Astrocyte (in vitro differentiated cells and primary cell): ENCODE measurements around the gene FLT3. TPM values are rescaled to one million over a fixed set of nuclear protein-coding genes. Genes with fewer than 3 reads are reported as not detected.
"Not testable (repeated sequence)": the region's sequence is repeated elsewhere in the genome, so short reads cannot be mapped to it uniquely, and the experiment has no call there.

Source experiments
- DNase-seq: peaks from one replicate; pipeline ENCODE4 v3.0.0-alpha.2; 2010; ENCODE audit warnings: low read depth
- FAIRE-seq: peaks from 2 replicates; lab custom pipeline; 2011; peaks lifted over from hg19 to GRCh38; lab: Jason Lieb, UNC
- H2AFZ ChIP-seq: 2 replicates; pipeline ENCODE4 v1.6.0; 2012; ENCODE audit warnings: low read depth, low read length, inconsistent platforms
- H3K27ac ChIP-seq: 2 replicates; pipeline ENCODE4 v1.5.1; 2011; ENCODE audit warnings: low read depth, low read length, inconsistent platforms
- H3K27me3 ChIP-seq: 2 replicates; pipeline ENCODE4 v1.6.0; 2011; ENCODE audit warnings: low read length, inconsistent platforms; ENCODE audit not compliant: insufficient read depth
- H3K36me3 ChIP-seq: 2 replicates; pipeline ENCODE4 v1.5.1; 2011; ENCODE audit warnings: low read length, inconsistent platforms; ENCODE audit not compliant: insufficient read depth
- H3K4me1 ChIP-seq: 2 replicates; pipeline ENCODE4 v1.5.1; 2011; ENCODE audit warnings: low read length, inconsistent platforms; ENCODE audit not compliant: insufficient read depth
- H3K4me2 ChIP-seq: 2 replicates; pipeline ENCODE4 v1.6.0; 2012; ENCODE audit warnings: low read length, inconsistent platforms
- H3K4me3 ChIP-seq: 2 replicates; pipeline ENCODE4 v1.5.1; 2011; ENCODE audit warnings: low read depth, mild to moderate bottlenecking, low read length, inconsistent platforms; ENCODE audit not compliant: insufficient read depth
- H3K79me2 ChIP-seq: 2 replicates; pipeline ENCODE4 v1.6.0; 2012; ENCODE audit warnings: mild to moderate bottlenecking, low read length, inconsistent platforms; ENCODE audit not compliant: insufficient read depth
- H3K9ac ChIP-seq: 2 replicates; pipeline ENCODE4 v1.6.0; 2012; ENCODE audit warnings: mild to moderate bottlenecking, low read length, inconsistent platforms
- H3K9me3 ChIP-seq: 2 replicates; pipeline ENCODE4 v1.5.1; 2012; ENCODE audit warnings: low read depth, mild to moderate bottlenecking, low read length, inconsistent platforms; ENCODE audit not compliant: insufficient read depth
- H4K20me1 ChIP-seq: 2 replicates; pipeline ENCODE4 v1.6.0; 2012; ENCODE audit warnings: low read length, inconsistent platforms; ENCODE audit not compliant: insufficient read depth
- H3K27ac Mint-ChIP-seq: one replicate; pipeline ENCODE4 v1.8.0; 2021; ENCODE audit warnings: mild to moderate bottlenecking, mixed read lengths; ENCODE audit not compliant: unreplicated experiment
- H3K27me3 Mint-ChIP-seq: one replicate; pipeline ENCODE4 v1.8.0; 2021; ENCODE audit warnings: low read depth, mixed read lengths; ENCODE audit not compliant: unreplicated experiment
- H3K36me3 Mint-ChIP-seq: one replicate; pipeline ENCODE4 v1.8.0; 2021; ENCODE audit warnings: low read depth, mixed read lengths; ENCODE audit not compliant: unreplicated experiment
- H3K4me1 Mint-ChIP-seq: one replicate; pipeline ENCODE4 v1.8.0; 2021; ENCODE audit warnings: low read depth, mixed read lengths; ENCODE audit not compliant: unreplicated experiment
- H3K4me3 Mint-ChIP-seq: one replicate; pipeline ENCODE4 v1.8.0; 2021; ENCODE audit warnings: mild to moderate bottlenecking, moderate library complexity, mixed read lengths; ENCODE audit not compliant: unreplicated experiment
- H3K9me3 Mint-ChIP-seq: one replicate; pipeline ENCODE4 v1.8.0; 2021; ENCODE audit warnings: mild to moderate bottlenecking, mixed read lengths; ENCODE audit not compliant: unreplicated experiment
- CTCF ChIP-seq: IDR thresholded peaks from 2 replicates; pipeline ENCODE4 v1.5.1; 2011; ENCODE audit warnings: low read depth, mild to moderate bottlenecking, inconsistent platforms, low read length, moderate library complexity; ENCODE audit not compliant: insufficient read depth
- EZH2 ChIP-seq: IDR thresholded peaks from 2 replicates; pipeline ENCODE4 v1.6.1; 2012; ENCODE audit warnings: mild to moderate bottlenecking, low read length, inconsistent platforms; ENCODE audit not compliant: insufficient read depth
- total RNA-seq: library from RNA; stranded (reverse); gene quantifications from 2 replicates; pipeline ENCODE4 v1.2.1, GENCODE V29; 2021

Gene FLT3
- total RNA-seq, 1 donor from 2014 or later = not detected

- Histone ChIP-seq H3K27me3 (no peaks in the 10 kb centered on the region), H2AFZ (no peak overlapping the region), H3K79me2 (no peaks in the 10 kb centered on the region), H3K27ac (no peak overlapping the region), H3K36me3 (no peaks in the 10 kb centered on the region), H3K9me3 (no peaks in the 10 kb centered on the region), H3K9ac (no peak overlapping the region), H3K4me3 (no peak overlapping the region), H3K4me2 (no peak overlapping the region), H4K20me1 (no peaks in the 10 kb centered on the region), H3K4me1 (no peaks in the 10 kb centered on the region)
- H3K9me3 Mint-ChIP-seq = no peaks in the 10 kb centered on the region
- FAIRE-seq (no peak), DNase-seq (no peak)
- peaks cover 3% of the 10 kb centered on the region for H3K4me1 Mint-ChIP-seq
- H3K36me3 Mint-ChIP-seq = no peaks in the 10 kb centered on the region
- no peak for TF ChIP-seq CTCF
- TF ChIP-seq EZH2 = no peak
- no peak overlapping the region for H3K4me3 Mint-ChIP-seq
- no peak overlapping the region for H3K27ac Mint-ChIP-seq
- H3K27me3 Mint-ChIP-seq = peaks cover 4% of the 10 kb centered on the region
Observed at GRCh38 chr13:28012896-28013295, 87.5 kb downstream of the FLT3 start.

GRCh38 chr13:28012383-28012782 is 88.0 kb downstream of the FLT3 start:
- Histone ChIP-seq H3K27me3 (no peaks in the 10 kb centered on the region), H2AFZ (no peak overlapping the region), H3K4me2 (no peak overlapping the region), H3K9me3 (no peaks in the 10 kb centered on the region), H3K9ac (no peak overlapping the region), H3K79me2 (no peaks in the 10 kb centered on the region), H3K4me3 (no peak overlapping the region), H3K27ac (no peak overlapping the region), H4K20me1 (no peaks in the 10 kb centered on the region), H3K36me3 (no peaks in the 10 kb centered on the region), H3K4me1 (no peaks in the 10 kb centered on the region)
- FAIRE-seq (no peak), DNase-seq (no peak)
- Mint-ChIP-seq H3K9me3 (no peaks in the 10 kb centered on the region), H3K27ac (no peak overlapping the region), H3K4me3 (no peak overlapping the region), H3K27me3 (peaks cover 4% of the 10 kb centered on the region), H3K36me3 (no peaks in the 10 kb centered on the region), H3K4me1 (peaks cover 3% of the 10 kb centered on the region)
- TF ChIP-seq EZH2 (no peak), CTCF (no peak)

- DNase-seq = no peak
- Histone ChIP-seq H3K36me3 (no peaks in the 10 kb centered on the region), H2AFZ (no peak overlapping the region), H3K9ac (no peak overlapping the region), H3K27me3 (no peaks in the 10 kb centered on the region), H4K20me1 (no peaks in the 10 kb centered on the region), H3K4me3 (no peak overlapping the region), H3K79me2 (no peaks in the 10 kb centered on the region), H3K4me2 (no peak overlapping the region), H3K4me1 (no peaks in the 10 kb centered on the region), H3K9me3 (no peaks in the 10 kb centered on the region), H3K27ac (no peak overlapping the region)
- no peaks in the 10 kb centered on the region for H3K9me3 Mint-ChIP-seq
- no peak for TF ChIP-seq EZH2
- no peak for TF ChIP-seq CTCF
- no peak for FAIRE-seq
- H3K36me3 Mint-ChIP-seq = no peaks in the 10 kb centered on the region
- H3K27me3 Mint-ChIP-seq = no peaks in the 10 kb centered on the region
- no peak overlapping the region for H3K4me3 Mint-ChIP-seq
- no peak overlapping the region for H3K27ac Mint-ChIP-seq
- peaks cover 3% of the 10 kb centered on the region for H3K4me1 Mint-ChIP-seq
Observed at GRCh38 chr13:28010046-28010445, 90.3 kb downstream of the FLT3 start.

- not testable (repeated sequence) for H3K36me3 ChIP-seq, H3K79me2 ChIP-seq, H3K4me1 ChIP-seq, H3K27ac Mint-ChIP-seq, DNase-seq, H3K27ac ChIP-seq, H3K4me3 Mint-ChIP-seq, H3K27me3 Mint-ChIP-seq, H3K4me3 ChIP-seq, H4K20me1 ChIP-seq, H3K9me3 Mint-ChIP-seq, FAIRE-seq, H3K9me3 ChIP-seq, H3K9ac ChIP-seq, H3K27me3 ChIP-seq, H2AFZ ChIP-seq, H3K36me3 Mint-ChIP-seq, H3K4me2 ChIP-seq, H3K4me1 Mint-ChIP-seq
Observed at GRCh38 chr13:28005016-28005415, 95.4 kb downstream of the FLT3 start.
